ENCODE results near the gene ST7L.
"Not testable (repeated sequence)": the region's sequence is repeated elsewhere in the genome, so short reads cannot be mapped to it uniquely, and the experiment has no call there.

ST7L gene

DNA sequence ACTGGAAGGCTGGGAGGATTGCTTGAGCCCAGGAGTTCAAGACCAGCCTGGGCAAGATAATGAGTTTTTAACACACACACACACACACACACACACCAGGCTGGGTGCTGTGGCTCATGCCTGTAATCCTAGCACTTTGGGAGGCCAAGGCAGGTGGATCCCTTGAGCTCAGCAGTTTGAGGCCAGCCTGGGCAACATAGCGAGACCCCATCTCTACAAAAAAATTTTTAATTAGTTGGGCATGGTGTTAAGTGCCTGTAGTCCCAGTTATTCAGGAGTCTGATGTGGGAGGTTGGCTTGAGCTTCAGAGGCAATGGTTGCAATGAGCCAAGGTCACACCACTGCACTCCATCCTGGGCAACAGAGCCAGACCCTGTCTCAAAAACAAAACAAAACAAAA is 132.9 kb downstream of the ST7L start:
- not testable (repeated sequence) for DNase-seq

DNA sequence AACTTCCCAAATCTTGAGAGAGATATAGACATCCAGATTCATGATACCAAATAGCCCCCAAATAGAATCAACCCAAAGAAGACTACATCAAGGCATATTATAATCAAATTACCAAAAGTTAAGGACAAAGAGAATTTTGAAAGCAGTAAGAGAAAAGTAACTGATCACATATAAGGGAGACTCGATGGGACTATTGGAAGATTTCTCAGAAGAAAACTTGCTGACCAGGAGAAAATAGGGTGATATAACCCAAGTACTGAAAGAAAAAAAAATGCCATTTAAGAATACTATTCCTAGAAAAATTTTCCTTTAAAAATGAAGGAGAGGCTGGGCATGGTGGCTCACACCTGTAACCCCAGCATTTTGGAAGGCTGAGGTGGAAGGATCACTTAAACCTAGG is 140.6 kb downstream of the ST7L start:
- no peak for DNase-seq

DNA sequence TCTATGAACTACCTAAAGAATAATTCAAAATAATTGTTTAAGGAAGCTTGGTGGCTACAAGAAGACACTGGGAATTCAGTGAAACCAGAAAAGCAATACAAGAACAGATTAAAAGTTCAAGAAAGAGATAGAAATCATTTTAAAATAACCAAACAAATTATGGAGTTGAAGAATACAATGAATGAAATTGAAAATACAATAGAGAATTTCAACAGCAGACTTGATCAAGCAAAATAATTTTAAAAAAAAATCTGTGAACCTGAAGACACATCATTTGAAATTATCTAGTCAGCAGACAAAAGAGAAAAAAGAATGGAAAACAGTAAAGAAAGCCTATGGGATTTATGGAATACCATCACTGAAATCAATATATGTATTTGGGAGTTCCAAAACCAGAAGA is 141.4 kb downstream of the ST7L start:
- no peak for DNase-seq

Measured in NCI-H1436 treated with DMSO at 0.1 percent for 48 hours (cell line).